Measurements from ENCODE around the gene RAD9B. TPM values are rescaled to one million over a fixed set of nuclear protein-coding genes. Genes with fewer than 3 reads are reported as not detected.

RAD9B gene
- total RNA-seq, 1 donor from 2014 or later, result 0.88 TPM

- peak overlapping the region; percentile 1 for H3K4me3 ChIP-seq (ENCODE audit: low read depth, low read length)
- peaks cover 2% of the 10 kb centered on the region for H3K36me3 ChIP-seq (ENCODE audit: control insufficient read depth, insufficient read depth, low read length)
- TF ChIP-seq CTCF (IDR thresholded peaks at IDR 0.05; ENCODE audit: insufficient read depth, low read length, poor library complexity, severe bottlenecking), result no peak
- H3K27me3 ChIP-seq (ENCODE audit: control insufficient read depth, insufficient read depth, low read length), result no peaks in the 10 kb centered on the region
- no peak for DNase-seq (ENCODE audit: low read depth)
Measured at GRCh38 chr12:110466791-110467190, 35.3 kb upstream of the RAD9B start.

GRCh38 chr12:110467847-110468213 is 34.3 kb upstream of the RAD9B start:
- Histone ChIP-seq H3K27me3 (ENCODE audit: control insufficient read depth, insufficient read depth, low read length) (no peaks in the 10 kb centered on the region), H3K4me3 (ENCODE audit: low read depth, low read length) (peak overlapping the region; percentile 82), H3K36me3 (ENCODE audit: control insufficient read depth, insufficient read depth, low read length) (peaks cover 2% of the 10 kb centered on the region)
- no peak for TF ChIP-seq CTCF (IDR thresholded peaks at IDR 0.05; ENCODE audit: insufficient read depth, low read length, poor library complexity, severe bottlenecking)
- DNase-seq (ENCODE audit: low read depth), result no peak

GRCh38 chr12:110468214-110469048 is 33.7 kb upstream of the RAD9B start, which contains the start of the genes FAM216A and GPN3:
Gene FAM216A (plus strand): TSS chr12:110468845. CDS start chr12:110468876, 31 bp downstream.
Gene GPN3 (minus strand): TSS chr12:110468257. CDS start chr12:110468203, 54 bp downstream.
- Histone ChIP-seq H3K36me3 (ENCODE audit: control insufficient read depth, insufficient read depth, low read length) (peaks cover 2% of the 10 kb centered on the region), H3K4me3 (ENCODE audit: low read depth, low read length) (peak within 1 kb of the TSS; percentile 82), H3K27me3 (ENCODE audit: control insufficient read depth, insufficient read depth, low read length) (no peaks in the 10 kb centered on the region)
- TF ChIP-seq CTCF (IDR thresholded peaks at IDR 0.05; ENCODE audit: insufficient read depth, low read length, poor library complexity, severe bottlenecking), result no peak
- peak; percentile 84 for DNase-seq (ENCODE audit: low read depth)

GRCh38 chr12:110475426-110475825 is 26.7 kb upstream of the RAD9B start:
- DNase-seq (ENCODE audit: low read depth), result no peak
- Histone ChIP-seq H3K27me3 (ENCODE audit: control insufficient read depth, insufficient read depth, low read length) (no peaks in the 10 kb centered on the region), H3K36me3 (ENCODE audit: control insufficient read depth, insufficient read depth, low read length) (no peaks in the 10 kb centered on the region), H3K4me3 (ENCODE audit: low read depth, low read length) (no peak overlapping the region)
- TF ChIP-seq CTCF (IDR thresholded peaks at IDR 0.05; ENCODE audit: insufficient read depth, low read length, poor library complexity, severe bottlenecking), result no peak

GRCh38 chr12:110498984-110499706 is 3.0 kb upstream of the RAD9B start:
- Histone ChIP-seq H3K4me3 (ENCODE audit: low read depth, low read length) (no peak overlapping the region), H3K27me3 (ENCODE audit: control insufficient read depth, insufficient read depth, low read length) (no peaks in the 10 kb centered on the region), H3K36me3 (ENCODE audit: control insufficient read depth, insufficient read depth, low read length) (no peaks in the 10 kb centered on the region)
- no peak for DNase-seq (ENCODE audit: low read depth)
- no peak for TF ChIP-seq CTCF (IDR thresholded peaks at IDR 0.05; ENCODE audit: insufficient read depth, low read length, poor library complexity, severe bottlenecking)

Measured in kidney epithelial cell (primary cell).